HG03103 (cell line): ENCODE results near the gene SLC49A3.
"Not testable (repeated sequence)": the region's sequence is repeated elsewhere in the genome, so short reads cannot be mapped to it uniquely, and the experiment has no call there.

Experiments used
- ATAC-seq: cut with Tn5 transposase; IDR thresholded peaks from one replicate; pipeline ENCODE4 v1.9.1; 2021; ENCODE audit warnings: low read depth; ENCODE audit not compliant: unreplicated experiment

The SLC49A3 gene

DNA sequence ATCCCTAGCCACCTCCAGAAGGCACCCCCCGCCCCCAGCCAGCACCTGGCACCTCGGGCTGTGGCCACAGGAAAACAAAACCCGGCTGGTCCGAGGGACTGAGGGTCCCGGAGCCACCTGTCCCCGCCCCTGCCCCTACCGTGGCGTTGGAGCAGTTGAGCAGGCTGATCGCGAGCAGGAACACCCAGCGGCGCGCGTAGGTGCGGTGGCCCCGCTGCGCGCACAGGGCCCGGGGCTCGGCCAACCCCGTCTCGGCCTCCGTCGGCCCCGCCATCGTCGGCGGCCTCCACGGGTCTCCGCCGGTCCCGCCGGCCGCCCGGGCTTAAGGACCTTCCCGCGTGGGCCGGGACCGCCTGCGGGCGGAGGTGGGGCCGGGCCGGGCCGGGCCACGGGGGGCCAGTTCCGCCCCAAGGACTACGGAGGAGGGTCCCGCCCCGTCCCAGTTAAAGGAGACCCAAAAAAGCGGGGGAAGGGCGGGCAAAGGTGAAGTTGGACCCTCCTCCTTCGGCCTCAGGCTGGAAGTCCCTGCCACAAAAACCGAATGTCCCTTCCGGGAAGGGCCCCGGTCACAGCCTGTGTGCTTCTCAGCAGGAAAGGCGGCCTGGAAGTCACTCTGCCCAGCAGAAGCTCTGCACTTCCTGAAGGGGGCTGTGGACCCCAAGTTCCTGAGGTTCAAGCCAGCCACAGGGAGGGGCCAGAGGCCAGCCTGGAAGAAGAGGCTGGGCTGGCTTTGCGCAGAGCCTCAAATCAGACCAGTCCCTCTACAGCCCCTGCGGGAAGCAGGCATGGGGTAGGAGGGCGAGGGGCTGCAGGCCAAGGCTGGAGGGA, at the start of gene SLC49A3:
SLC49A3 (minus strand) TSS at position 298 of the 828 bp plus-strand sequence; CDS start at position 274, 24 bp downstream.
- no peak for ATAC-seq

DNA sequence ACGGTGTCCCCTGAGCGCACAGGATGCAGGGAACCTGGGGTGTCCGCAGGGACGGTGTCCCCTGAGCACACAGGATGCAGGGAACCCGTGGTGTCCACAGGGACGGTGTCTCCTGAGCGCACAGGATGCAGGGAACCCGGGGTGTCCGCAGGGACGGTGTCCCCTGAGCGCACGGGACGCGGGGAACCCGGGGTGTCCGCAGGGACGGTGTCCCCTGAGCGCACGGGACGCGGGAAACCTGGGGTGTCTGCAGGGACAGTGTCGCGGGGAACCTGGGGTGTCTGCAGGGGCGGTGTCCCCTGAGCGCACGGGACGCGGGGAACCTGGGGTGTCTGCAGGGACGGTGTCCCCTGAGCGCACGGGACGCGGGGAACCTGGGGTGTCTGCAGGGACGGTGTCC, 47.6 kb upstream of the SLC49A3 start:
- ATAC-seq, result not testable (repeated sequence)

DNA sequence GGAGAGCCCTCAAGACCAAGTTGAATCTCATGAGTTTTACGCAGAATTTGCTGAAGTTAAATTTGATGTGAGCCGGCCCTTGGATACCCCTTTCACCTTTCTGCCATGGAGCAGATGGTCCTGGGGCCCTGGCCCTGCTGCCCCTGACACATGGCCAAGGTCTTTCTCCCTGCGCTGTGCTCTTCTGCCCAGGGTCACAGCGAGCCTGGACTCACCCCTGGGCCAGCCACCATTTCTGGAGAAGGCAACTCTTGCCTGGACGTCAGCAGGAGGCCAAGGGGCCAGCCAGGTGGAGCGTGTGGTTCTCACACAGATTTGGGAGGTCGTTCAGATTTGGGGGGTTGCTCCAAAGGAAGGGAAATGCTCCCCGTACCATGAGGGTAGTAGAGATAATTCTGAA, 46.6 kb upstream of the SLC49A3 start:
- no peak for ATAC-seq

DNA sequence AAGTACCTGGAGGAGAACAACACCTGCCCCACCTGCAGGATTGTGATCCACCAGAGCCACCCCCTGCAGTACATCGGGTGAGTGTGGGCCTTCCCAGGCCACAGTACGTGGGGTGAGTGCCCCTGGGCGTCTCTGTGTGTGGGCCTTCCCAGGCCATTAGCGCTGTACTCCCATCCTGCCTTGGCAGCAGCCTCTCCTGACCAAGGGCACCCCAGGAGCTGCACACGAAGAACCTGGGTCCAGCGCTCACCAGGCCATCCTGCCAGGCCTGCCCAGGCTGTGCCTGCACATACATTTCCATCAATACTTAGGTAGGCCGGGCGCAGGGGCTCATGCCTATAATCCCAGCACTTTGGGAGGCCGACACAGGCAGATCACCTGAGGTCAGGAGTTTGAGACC, 46.0 kb upstream of the SLC49A3 start:
- no peak for ATAC-seq

DNA sequence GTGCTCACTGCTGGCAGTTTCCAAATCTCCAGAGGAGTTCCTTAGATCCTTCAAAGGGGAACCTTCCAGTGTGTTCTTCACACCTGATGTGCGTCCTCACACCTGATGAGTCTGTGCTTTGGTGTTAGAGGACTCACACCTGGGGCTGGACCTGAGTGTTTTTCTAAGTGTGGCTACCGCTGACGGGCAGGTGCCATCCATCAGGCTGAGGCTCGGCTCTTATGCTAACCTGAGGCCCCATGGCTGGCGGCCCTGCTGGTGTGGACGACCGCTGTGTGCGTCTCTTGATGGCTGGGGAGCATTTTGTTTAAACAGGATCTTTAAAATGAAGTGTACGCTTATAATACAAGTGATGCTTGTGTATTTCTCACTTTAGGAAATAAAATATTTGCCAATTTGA, 45.1 kb upstream of the SLC49A3 start:
- no peak for ATAC-seq

DNA sequence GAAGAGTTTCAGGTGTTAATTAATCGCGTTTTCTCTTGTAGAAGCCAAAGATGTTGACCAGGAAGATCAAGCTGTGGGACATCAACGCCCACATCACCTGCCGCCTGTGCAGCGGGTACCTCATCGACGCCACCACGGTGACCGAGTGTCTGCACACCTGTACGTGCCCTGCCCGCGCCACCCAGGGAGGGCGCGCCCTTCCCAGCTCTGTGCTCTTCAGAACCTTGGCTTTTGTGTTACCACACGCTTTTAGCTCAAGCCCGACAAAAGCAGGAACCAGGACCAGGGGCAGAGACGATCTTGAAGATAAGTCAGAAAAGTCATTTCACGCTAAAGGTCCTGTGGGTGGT, 44.7 kb upstream of the SLC49A3 start:
- ATAC-seq, result no peak

DNA sequence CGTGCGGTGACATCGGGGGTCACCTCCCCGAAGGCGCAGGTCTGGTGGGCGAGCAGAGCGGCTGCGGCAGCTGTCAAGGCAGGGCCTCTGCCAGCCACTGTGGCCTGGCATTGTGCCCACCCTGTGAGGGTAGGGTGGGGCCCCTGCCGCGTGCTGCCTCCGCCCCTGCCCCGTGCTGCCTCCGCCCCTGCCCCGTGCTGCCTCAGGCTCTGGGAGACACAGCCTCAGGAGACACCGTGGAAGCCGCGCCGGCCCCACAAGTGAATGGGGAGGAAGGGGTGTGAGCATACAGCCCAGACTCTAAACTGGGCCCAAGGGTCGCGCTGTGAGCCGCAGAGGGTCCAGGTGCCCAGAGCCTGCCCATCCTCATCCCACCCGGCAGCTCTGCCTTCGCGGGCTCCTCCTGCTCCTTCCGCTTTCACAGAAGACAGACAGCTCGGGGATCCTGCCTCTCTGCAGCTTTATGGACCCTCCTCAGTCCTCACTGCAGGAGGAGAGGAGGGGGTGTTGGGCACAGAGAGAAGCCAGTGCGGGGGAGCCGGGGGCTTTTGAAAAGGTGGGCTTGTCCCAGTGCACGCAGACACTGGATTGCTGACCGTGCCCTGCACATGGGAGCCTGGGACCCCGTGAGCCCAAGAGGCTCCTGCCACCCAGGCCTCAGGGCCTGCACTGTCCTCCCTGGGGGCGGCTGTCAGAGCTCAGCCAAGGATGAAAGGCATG, 44.1 kb upstream of the SLC49A3 start:
- ATAC-seq, result no peak

DNA sequence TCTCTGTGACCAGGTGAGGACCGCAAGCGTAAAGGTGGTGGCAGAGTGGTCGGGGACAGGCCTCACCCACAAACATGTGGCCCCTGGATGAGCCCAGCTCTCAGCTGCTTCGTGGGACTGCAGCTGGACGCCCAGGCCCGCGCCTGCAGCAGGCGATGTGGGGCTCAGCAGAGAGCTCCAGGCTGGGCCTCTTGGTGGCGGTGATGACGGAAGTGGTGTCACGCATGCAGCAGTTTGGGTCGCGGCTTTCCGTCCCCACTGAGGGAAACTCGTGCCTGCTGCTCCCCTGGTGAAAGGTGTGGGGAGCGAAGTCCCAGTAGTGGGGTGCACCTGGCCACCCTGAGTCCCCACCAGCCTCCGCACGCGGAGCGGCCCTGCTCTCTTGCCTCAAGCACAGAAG, 43.5 kb upstream of the SLC49A3 start:
- no peak for ATAC-seq

DNA sequence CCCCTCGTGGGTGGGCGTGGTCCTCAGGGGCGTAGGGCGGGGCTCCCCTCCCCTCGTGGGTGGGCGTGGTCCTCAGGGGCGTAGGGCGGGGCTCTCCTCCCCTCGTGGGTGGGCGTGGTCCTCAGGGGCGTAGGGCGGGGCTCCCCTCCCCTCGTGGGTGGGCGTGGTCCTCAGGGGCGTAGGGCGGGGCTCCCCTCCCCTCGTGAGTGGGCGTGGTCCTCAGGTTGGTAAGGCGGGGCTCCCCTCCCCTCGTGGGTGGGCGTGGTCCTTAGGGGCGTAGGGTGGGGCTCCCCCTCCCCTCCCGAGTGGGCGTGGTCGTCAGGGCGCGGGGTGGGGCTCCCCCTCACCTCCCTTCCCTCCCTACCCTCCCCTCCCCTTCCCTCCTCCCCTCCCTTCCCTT, 43.0 kb upstream of the SLC49A3 start:
- not testable (repeated sequence) for ATAC-seq

DNA sequence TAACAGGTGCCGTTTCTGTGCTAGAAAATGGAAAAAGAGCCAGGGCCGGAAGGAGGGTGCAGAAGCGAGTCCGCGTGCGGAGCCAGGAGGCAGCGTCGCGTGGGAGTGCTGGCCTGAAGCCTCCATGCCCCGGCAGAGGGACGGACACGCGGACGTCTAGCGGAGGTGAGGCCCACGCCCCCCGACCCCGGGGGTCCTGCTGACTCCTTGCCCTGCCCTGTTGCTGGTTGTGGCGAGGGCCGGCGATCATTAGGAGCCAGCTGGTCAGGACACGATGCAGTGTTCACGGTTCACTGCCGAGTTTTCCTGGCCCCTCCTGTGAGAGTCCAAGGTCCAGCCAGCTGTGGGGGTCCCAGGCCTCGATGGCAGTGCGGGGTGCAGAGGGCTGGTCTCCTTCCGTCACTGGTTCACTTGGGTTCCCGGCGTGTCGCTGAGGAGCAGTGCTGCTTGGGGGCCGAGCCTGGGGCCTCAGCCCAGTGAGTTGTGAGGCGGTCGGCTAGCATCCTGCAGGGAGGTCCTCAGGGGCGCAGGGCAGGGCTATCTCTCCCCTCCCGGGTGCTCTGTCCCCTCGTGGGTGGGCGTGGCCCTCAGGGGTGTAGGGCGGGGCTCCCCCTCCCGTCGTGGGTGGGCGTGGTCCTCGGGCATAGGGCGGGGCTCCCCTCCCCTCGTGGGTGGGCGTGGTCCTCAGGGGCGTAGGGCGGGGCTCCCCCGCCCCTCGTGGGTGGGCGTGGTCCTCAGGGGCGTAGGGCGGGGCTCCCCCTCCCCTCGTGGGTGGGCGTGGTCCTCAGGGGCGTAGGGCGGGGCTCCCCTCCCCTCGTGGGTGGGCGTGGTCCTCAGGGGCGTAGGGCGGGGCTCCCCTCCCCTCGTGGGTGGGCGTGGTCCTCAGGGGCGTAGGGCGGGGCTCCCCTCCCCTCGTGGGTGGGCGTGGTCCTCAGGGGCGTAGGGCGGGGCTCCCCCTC, 42.3 kb upstream of the SLC49A3 start:
- not testable (repeated sequence) for ATAC-seq

DNA sequence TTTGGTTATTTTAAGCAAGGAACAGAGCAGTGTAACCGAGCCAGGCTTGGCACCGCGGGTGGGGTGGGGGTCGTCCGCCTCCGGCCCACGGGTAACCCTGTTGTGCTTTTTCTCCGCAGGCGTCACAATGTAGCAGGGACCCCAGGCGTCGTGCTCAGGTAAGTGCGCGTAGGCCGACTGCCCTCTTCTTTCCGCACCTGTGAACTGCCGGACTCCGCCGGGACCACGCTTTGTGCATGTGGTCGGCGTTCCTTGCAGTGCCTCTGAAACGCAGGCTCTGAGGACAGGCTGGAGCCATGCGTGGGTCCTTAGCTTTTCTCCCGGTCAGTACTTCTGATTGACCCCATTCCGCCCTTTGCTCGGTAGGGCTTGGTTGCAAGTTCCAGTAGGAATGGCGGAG, 41.6 kb upstream of the SLC49A3 start:
- no peak for ATAC-seq

DNA sequence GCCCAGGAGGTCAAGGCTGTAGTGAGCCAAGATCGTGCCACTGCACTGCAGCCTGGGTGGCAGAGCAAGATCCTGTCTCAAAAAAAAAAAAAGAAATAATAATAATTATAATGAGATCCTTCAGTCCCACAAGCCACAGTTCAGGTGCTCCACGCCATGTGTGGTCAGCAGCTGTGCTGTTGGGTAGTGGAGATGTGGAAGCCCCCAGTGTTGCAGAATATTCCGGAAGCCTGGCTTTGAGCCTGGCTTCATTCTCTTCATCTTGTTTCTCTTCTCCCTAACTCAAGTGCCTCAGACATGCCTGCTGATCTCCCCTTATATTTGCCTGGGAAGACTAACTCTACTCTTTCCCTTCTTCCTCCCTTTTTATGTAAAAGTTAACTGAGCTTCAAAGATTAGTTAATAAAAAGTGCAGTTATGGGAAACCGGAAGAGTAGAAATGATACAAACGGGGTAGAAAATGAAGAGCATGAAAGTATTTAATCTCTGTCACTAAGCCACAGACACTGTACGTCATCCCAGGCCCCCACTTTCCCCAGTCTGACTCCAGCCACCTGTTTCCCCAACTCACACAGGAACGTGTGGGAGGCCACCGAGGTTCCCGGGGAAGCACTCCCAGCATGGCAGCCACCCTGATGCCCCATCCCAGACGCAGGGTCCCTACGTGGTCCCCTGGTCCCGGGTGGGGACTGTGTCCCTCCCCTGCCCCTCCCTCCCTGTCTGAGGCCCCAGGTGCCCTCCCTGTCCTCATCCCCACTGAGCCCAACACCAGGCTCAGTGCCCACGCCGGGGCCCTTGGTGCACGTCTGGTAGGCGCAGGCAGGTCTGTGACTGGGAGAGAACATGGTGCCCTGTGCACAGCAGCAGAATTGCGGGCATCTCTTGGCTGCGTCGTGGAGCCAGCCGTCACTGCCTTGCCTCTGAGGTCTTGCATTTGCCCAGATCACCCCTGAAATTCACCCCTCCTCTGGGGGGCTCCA, 40.7 kb upstream of the SLC49A3 start:
- no peak for ATAC-seq

DNA sequence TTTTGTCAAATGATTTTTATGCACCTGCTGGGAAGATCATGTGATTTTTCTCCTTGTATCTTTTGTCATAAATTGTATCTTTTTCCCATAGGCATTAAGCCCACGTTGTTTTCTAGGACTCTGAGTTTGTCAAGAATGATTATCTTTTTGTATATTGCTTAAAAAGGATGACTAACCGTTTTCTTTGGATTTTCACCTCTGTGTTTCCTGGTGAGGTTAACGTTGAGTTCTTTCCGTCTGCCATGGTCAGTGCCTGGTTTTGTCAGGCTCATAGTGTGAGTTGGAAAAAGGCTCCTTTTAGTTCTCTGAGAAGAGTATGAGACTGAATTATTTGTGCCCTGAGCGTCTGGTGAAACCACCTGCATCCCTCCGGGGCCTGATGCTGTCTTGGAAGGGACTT, 38.6 kb upstream of the SLC49A3 start:
- ATAC-seq, result no peak

DNA sequence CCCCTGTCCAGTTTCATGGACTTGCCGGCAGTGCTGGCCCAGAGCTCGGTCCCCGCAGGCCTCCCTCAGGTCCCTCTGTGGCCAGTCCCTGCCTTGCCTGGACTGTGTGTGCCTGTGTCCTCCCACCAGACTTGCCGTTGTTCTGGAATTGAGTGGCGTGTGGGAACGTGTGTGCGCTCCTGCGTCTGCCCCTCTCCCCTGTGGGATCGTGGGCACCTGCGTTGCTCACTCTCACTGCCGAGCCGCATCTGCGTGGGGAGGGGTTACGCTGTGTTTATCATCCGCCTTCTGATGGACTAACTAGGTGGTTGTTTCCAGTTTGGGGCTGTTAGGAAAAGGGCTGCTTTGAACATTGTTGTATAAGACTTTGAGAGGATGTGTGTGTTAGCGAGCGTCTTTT, 37.9 kb upstream of the SLC49A3 start:
- ATAC-seq, result no peak

DNA sequence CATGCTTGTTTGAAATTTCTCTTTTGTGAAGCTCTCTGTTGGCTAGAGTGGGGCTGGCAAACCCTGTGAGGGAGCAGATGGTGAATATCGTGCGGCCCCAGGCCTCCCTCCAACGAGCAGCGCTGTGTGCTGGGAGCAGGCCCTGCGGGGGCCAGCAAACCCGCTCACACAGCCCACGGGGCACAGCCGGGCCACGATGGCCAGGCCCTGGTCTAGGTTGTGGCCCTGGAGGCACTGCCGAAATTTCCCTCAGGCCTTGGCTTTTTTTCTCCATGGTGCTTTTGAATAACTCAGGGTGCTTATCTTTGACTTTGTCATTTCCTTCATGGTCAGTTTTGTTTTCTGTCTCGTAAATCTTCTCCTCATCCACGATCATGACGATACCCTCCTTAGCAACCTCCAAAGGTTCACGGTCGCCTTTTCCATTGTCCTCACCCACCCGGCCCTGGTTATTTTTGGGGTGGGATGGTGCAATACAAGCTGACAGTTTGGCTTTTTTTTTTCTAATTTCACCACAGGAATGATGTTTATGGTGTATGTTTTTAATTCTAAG, 37.4 kb upstream of the SLC49A3 start:
- ATAC-seq, result no peak

DNA sequence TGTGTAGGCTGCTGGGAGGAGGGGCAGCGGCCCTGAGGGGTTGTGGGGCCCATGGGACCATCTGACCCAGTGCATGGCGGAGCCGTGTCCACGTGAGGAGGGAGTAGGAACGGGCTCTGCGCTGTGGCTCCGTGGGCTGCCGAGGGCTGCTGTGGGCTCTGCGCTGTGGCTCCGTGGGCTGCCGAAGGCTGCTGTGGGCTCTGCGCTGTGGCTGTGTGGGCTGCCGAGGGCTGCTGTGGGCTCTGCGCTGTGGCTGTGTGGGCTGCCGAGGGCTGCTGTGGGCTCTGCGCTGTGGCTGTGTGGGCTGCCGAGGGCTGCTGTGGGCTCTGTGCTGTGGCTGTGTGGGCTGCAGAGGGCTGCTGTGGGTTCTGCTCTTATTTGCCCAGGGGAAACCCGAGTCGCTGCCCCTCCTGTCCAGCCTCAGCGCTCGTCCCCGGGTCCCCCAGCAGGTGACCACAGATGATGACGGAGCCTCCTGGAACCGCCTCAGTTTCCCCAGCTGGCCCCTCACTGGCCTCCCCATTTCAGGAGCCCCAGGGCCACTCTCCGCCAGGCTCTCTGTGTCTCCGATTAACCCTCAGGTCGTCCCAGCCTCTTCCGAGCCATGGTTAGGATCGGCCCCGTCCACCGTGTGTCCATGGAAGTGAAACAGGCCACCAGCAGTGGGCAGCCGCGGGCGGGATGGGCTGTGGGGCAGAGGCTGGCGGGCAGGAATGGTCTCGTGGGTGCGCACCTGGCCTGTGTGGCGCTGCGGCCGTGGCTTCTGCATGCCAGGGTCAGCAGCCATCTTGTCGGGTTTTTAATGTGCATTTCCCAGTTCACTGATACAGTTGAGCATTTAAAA, 36.7 kb upstream of the SLC49A3 start:
- ATAC-seq, result no peak

DNA sequence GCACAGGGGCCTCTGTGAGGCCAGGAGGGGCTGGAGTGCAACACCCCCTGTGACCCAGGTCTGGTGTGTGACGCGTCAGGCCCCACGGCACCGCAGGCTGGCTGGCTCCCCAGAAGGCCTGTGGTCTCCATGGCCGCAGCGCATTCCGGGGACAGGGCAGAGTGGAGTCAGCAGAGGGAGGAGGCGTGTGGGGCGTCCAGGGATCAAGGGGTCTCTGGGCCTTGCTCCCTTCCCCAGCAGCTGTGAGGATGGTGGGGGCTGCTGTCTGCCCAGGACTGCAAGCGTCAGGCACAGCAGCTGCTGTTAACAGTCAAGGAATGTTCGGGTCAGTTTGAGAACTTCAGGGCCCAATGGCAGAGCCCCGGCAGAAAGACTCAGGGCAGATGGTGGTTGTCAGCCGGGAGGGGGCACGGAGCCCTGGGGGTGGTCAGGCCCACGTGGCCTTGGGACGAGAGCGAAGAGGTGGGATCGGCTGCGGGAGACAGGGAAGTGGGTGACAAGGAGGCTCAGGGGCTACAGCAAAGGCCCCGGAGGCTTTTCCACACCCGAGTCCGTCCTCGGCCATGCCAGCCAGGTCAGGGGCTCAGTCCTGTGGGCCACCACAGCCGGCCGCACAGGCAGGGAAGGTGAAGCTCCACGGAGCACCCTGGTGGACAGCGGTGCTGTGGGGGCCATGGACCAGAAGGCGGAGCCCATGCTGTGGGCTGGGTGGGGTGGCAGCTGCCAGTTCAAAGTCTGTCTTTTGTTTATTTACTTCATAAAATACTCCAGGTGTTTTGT, 35.0 kb upstream of the SLC49A3 start:
- ATAC-seq, result no peak

DNA sequence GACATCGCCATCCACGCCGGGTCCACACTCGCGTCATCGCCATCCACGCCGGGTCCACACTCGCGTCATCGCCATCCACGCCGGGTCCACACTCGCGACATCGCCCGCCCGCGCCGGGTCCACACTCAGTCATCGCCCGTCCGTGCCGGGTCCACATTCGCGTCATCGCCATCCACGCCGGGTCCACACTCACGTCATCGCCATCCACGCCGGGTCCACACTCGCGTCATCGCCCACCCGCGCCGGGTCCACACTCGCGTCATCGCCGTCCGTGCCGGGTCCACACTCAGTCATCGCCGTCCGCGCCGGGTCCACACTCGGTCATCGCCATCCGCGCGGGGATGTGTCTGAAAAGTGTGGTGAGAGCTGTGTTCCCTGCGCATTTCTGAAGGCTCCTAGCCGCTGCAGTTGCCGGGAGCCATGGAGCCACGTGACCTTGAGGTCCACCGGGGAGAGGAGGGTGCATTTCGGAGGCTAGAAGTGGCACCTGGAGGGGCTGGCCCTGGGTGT, 34.0 kb upstream of the SLC49A3 start:
- ATAC-seq, result no peak
